HPDE6-E6E7 (cell line): ENCODE measurements around the gene HRNR.
A peak's percentile ranks its signal among the peaks of the same experiment; 100 is the strongest.

Source experiments
- DNase-seq: peaks from one replicate; pipeline ENCODE4 v3.0.0; 2011; ENCODE audit warnings: missing footprints; ENCODE audit errors: extremely low spot score

The HRNR gene

GRCh38 chr1:152188673-152189591, 35.1 kb downstream of the HRNR start:
- no peak for DNase-seq

GRCh38 chr1:152186556-152187285, 37.3 kb downstream of the HRNR start:
- no peak for DNase-seq

DNA sequence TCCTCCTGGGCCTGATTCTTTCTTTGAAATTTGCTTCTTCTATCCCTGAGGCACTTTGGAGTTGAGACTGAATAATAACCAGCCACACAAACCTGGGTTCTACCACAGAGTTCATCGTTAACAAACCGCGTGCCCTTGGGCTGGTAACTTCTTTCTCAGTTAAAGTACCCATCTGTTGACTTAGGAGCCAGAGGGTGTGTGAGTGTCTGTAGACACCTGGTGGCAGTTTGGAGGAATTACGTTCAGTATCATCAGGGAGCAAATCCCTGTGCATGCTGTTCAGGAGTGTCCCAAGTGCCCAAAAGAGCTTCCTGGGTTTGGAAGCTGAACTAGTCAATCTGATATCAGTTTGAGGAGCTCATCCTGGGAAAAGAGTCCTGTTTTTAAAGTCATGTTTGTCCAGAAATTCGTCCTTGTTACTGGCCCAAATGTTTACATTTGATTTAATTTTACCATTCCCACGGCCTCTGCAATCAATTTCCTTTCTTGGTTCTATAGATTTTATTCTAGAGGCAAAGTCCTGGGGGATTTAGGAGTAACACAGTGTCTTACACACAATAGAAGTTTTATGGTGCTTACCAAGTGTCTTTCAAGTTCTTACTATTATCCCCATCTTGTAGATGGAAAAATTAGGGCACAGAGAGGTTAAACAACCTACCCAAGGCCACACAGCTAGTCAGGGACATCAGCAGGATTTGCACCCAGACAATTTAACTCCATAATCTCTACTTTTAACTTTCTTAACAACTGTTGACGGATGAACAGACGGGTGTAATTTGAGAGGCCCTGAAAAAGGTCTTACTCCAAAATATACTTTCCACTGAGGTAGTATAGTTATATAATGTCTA, 38.2 kb downstream of the HRNR start:
- no peak for DNase-seq

DNA sequence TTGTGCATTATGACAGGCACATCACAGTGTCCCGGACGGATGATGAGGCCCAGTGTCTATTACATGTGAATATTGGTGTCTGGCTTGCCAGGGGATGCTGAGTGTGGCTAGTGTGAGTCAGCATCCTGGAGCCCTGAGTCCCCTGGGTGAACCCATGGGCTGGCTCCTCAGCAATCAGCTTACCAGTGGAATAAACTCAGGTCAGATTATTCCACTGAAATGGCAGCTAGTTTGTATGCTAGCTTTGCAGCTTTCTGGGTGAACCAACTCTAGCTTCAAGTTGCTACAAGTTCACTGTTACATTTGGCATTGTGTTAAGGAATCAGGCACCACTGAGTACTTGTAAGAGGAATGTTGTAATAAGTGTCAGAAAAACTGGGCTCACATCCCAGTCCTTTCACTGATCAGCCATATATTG, 41.0 kb downstream of the HRNR start:
- peak; percentile 74 for DNase-seq

DNA sequence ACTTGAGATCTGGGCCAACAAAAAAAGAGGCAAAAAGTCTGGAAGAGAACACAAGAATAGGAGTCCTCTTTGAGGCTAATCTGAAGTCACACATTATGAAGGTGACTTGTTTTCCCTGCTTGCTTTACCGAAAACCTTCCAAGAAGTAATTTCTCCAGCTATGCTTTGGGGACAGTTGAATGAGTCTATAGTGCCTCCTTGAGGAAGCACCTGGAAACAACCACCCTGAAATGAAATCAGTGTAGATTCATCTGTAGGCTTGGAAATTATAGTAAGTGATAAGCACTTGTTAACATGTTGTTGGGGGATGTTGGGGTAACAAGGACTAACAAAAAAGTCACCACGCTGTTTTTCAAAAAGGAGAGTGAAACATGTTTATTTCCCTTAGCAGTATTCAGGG, 41.6 kb downstream of the HRNR start:
- no peak for DNase-seq

DNA sequence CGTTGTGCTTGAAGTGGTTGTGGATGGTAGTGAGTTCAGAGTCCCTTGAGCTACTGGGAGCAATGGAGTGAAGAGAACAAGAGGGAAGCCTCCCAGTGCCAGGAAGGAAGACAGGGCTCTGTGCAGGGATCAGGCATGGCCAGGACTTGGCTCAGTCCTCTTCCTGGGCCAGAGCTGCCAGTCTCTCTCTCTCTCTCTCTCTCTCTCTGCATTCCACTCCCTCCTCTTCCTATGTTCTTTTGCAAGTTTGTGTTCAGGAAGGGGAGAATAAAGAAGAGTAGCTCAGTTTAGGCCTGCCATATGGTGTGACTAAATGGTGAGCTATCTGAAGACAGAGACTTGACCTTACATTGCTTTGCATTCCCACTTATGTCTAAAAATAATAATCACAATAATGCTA, 44.4 kb downstream of the HRNR start:
- DNase-seq: no peak

DNA sequence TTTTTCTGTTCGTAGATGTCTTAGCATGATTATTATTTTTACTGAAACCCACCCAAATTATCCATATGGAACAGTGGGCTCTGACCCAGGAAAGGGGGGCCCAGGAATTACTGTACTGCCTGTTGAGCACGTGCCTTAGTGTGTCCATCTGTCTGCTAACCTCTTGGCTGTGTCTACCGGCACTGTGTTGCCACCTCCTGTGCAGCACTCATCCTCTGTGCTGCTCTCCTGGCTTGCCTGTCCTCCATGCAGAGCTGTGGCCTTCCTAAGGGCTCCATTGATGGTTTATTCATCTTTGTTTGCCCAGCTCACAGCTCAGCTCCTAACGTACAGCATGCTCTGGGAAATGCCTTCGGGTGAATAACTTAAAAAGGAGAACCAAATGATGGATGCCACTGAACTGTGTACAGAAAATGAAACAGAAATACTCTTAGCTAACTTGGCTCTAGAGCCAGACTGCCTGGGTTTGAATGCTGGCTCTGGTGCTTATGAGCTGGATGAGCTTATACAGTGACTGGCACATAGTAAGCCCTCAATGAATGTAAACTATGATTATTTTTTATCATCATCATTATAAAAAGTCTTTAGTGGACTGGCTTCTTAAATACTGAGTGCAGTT, 53.6 kb downstream of the HRNR start:
- no peak for DNase-seq

DNA sequence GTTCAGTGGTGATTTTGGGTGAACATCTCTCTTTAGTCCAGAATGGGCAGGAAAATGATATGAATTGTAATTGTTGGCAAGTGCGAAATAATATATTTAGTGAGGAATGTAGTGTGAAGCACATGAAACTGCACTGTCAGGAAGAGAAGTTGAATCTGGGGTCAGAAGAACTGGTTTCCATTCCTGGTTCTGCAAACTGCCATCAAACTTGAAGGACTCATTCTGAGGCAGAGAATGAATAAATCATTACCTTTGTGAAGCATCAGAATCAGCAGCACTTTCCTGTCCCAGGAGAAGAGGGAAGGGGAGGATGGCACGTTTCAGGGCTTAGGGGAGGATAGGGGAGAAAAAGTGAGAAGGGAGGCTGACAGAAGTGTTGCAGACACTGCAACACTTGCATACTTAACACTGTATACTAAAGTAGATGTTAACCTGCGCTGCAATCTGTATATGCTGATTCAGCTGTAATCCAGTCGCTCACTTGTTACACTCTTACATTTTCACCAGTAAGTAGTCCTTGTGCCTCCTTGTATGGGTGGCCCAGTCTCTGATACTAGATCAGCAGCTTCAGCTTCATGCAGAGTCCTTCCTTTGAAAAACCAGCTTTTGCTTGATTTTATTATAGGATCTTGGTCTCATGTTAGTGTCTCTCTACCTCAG, 54.5 kb downstream of the HRNR start:
- no peak for DNase-seq

DNA sequence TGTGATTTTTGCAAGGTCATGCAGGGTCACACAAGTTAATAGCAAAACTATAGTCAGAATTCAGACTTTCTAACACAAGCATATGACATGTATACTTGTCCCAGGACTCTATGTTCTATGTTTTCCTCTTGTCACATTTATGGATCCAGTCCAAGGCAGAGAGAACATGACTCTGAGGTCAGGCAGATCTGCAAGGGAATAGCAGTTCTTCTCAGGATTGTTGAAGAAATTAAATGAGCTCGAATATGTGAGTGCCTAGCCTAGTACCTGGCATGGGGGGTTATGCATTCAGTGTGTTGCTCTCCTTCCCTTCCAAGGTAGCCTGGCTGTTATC, 55.5 kb downstream of the HRNR start:
- no peak for DNase-seq

GRCh38 chr1:152167835-152168534, 56.0 kb downstream of the HRNR start:
- peak; percentile 91 for DNase-seq

GRCh38 chr1:152166966-152167365, 57.0 kb downstream of the HRNR start:
- no peak for DNase-seq

DNA sequence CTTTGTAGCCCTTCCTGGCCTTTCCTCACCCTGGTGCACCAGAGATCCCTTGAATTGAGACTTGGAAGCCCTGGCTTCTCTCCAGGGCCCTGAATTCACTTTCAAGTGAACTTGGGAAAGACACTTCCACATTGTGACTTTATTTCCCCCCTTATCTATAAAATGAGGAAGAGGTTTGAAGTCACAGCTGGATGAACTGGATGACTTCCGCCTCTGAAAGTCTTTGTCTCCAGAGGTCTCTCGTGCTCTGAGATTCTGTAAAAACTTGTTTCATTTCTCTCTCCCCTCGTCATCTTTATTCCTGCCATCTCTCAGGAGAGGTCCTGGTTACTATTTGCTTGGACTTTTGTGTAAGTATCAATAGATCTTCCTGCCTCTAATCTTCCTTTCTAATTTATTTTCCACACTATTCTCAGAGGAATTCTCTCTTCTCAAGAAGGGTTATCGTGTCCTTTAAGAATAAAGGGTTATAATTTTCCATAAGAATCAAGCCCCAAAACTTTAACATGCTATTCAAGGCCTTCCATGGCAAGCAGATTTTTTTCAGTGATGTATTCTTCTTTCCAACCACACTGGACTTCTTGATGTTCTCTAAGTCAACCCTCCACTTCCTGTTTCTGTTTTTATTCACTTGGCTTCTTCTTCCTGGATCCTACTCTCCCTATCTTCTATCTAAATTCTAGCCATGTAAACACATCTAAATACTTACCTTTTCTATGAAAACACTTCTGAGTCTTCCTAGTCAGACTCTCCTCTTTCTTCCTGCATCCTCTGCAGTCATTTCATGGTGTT, 58.5 kb downstream of the HRNR start:
- DNase-seq: no peak

- no peak for DNase-seq
Observed at GRCh38 chr1:152164517-152165136, 59.4 kb downstream of the HRNR start.

- DNase-seq: peak; percentile 84
Observed at GRCh38 chr1:152162792-152163463, 61.1 kb downstream of the HRNR start.
